Common myeloid progenitor, CD34-positive (primary cell): ENCODE measurements around the gene GTSF1L.

Experiments
- CTCF ChIA-PET: fragments of 350-600 bp; sonication (Branson Sonifier 250); formaldehyde crosslinking; loops from one replicate; lab custom pipeline; 2021; ENCODE audit warnings: antibody characterized with exemption; lab: Charles Lee
- POLR2A ChIA-PET: fragments of 350-600 bp; sonication (Branson Sonifier 250); formaldehyde crosslinking; loops from one replicate; lab custom pipeline; 2021; ENCODE audit warnings: antibody characterized with exemption; lab: Charles Lee
- DNase-seq, 3 donors: peaks; one replicate each; pipeline versions ENCODE4 v3.0.0 to v3.0.0-alpha.2; 2013
- H3K27ac ChIP-seq, 2 experiments: 1 replicate in 1 of 2; 2 replicates in 1 of 2; pipeline ENCODE4 v1.7.0; 2013; ENCODE audit warnings: inconsistent platforms in 2 of 2, low read length in 2 of 2, mild to moderate bottlenecking in 2 of 2, low read depth in 1 of 2, moderate library complexity in 1 of 2; ENCODE audit not compliant: severe bottlenecking in 2 of 2, insufficient read depth in 1 of 2, poor library complexity in 1 of 2
- H3K27me3 ChIP-seq, 5 experiments: replicated peaks in 2 of 5; 1 replicate in 3 of 5; 2 replicates in 2 of 5; pipeline versions ENCODE4 v1.6.1 to v1.7.0; 2013; ENCODE audit warnings: low read length in 4 of 5, mild to moderate bottlenecking in 2 of 5, moderate library complexity in 2 of 5, inconsistent platforms in 1 of 5; ENCODE audit not compliant: insufficient read depth in 5 of 5, control insufficient read depth in 4 of 5
- H3K36me3 ChIP-seq, 4 experiments: 1 replicate in 2 of 4; 2 replicates in 2 of 4; pipeline versions ENCODE4 v1.6.1 to v1.7.0; 2013; ENCODE audit warnings: low read length in 3 of 4, control low read depth in 1 of 4, mild to moderate bottlenecking in 1 of 4; ENCODE audit not compliant: control insufficient read depth in 4 of 4, insufficient read depth in 4 of 4
- H3K4me1 ChIP-seq, 4 experiments: 1 replicate in 3 of 4; 2 replicates in 1 of 4; pipeline versions ENCODE4 v1.6.1 to v1.7.1; 2013; ENCODE audit warnings: low read length in 3 of 4, mild to moderate bottlenecking in 3 of 4, control low read depth in 1 of 4, inconsistent platforms in 1 of 4, moderate library complexity in 1 of 4; ENCODE audit not compliant: control insufficient read depth in 4 of 4, insufficient read depth in 4 of 4; ENCODE audit errors: control extremely low read depth in 1 of 4
- H3K4me3 ChIP-seq, 7 experiments: 1 replicate in 4 of 7; 2 replicates in 3 of 7; pipeline versions ENCODE4 v1.5.1 to v1.7.0; 2013; ENCODE audit warnings: mild to moderate bottlenecking in 7 of 7, low read length in 6 of 7, moderate library complexity in 6 of 7, inconsistent platforms in 2 of 7, low read depth in 2 of 7, control low read depth in 1 of 7; ENCODE audit not compliant: insufficient read depth in 4 of 7, control insufficient read depth in 1 of 7; ENCODE audit errors: extremely low read depth in 1 of 7
- H3K9me3 ChIP-seq, 5 experiments: 1 replicate in 4 of 5; 2 replicates in 1 of 5; pipeline versions ENCODE4 v1.6.1 to v1.7.1; 2013; ENCODE audit warnings: low read length in 4 of 5, mild to moderate bottlenecking in 2 of 5, inconsistent platforms in 1 of 5, low read depth in 1 of 5, moderate library complexity in 1 of 5; ENCODE audit not compliant: control insufficient read depth in 4 of 5, insufficient read depth in 2 of 5; ENCODE audit errors: control extremely low read depth in 1 of 5
- WGBS: methylation state at CpG from one replicate; pipeline ENCODE4 v1.1.5; 2013; ENCODE audit not compliant: insufficient coverage; 5-methylcytosine and 5-hydroxymethylcytosine counted together

GTSF1L gene

DNA sequence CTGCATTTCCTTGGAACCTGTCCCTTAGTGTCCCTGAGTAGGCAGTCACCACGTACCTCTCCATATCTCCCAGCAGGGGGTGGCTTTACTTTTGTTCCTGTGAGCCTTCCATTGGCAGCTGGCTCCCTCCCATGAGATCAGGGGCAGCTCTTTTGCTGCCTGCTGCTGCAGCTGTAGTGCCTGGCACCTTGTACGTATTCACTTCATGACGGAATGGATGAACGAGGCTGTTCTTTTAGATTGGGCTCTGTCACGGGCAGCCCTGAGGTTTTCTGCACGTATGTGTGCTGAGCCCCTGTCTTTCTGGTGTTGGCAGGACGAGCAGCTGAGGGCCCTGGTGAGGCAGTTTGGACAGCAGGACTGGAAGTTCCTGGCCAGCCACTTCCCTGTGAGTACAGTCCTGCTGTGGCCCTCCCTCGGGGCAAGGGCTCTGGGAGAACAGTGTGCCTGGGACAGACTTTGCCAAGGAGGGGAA lies 45.3 kb downstream of the GTSF1L start:
- Histone ChIP-seq H3K27me3 (no peaks in the 10 kb centered on the region), H3K4me3 (no peak overlapping the region), H3K36me3 (peaks cover 0 to 33% (median 4%) of the 10 kb centered on the region in 4 experiments), H3K9me3 (no peaks in the 10 kb centered on the region), H3K4me1 (peaks cover 0 to 4% (median 0%) of the 10 kb centered on the region in 4 experiments), H3K27ac (peak overlapping the region in 1 of 2 experiments; percentile 43)
- ChIA-PET CTCF (interaction anchor here (1.0 kb wide), 1 partner anchor 10 kb away, joined by 3 read pairs; no protein-coding TSS in a partner anchor), POLR2A (no interaction called here)
- 89% methylated on average over 8 of the region's 8 CpGs for WGBS
- DNase-seq = peak in 2 of 3 donors; percentile 15 to 32

DNA sequence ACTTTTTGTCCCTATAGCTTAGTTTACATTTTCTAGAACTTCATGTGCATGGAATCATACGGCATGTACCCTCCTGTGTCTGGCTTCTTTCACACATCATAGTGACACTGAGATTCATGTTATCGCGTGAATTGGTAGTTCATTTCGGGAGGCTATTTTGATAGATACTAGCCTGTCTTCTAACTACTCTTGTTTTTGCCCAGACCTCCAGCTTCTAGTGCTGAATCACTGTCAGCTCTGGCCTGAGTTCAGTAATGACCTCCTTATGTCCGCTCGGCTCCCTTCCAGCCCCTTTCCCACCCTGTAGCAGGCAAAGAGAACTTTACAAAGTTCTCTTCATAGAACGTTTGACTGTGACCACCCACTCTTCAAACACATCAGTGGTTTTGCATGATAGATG lies 45.8 kb downstream of the GTSF1L start:
- ChIA-PET POLR2A (no interaction called here), CTCF (interaction anchor here (1.0 kb wide), 1 partner anchor 11 kb away, joined by 3 read pairs; no protein-coding TSS in a partner anchor)
- no peaks in the 10 kb centered on the region for H3K27me3 ChIP-seq
- peaks cover 0 to 31% (median 4%) of the 10 kb centered on the region in 4 experiments for H3K36me3 ChIP-seq
- no peaks in the 10 kb centered on the region for H3K9me3 ChIP-seq
- DNase-seq = no peak
- WGBS = 100% methylated on average over 4 of the region's 7 CpGs
- H3K4me3 ChIP-seq = no peak overlapping the region
- H3K4me1 ChIP-seq = peaks cover 0 to 4% (median 0%) of the 10 kb centered on the region in 4 experiments
- no peak overlapping the region for H3K27ac ChIP-seq

DNA sequence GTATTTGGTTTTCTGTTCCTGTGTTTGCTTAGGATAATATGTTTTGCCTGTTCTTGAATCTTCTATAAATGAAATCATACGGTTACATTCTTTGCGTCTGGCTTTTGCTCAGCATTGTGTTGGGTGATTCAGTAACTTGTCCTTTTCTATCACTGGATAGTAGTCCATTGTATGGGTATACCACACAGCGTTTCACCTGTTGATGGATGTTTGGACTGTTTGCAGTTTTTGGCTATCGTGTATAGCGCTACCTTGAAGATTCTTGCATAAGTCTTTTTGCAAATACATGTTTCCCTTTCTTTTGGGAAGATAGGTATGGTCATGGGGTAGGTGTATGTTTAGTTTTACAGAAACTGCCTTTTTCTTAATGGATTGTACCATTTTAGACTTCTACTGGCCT lies 50.4 kb downstream of the GTSF1L start:
- POLR2A ChIA-PET = no interaction called here
- DNase-seq = no peak
- Histone ChIP-seq H3K27me3 (no peaks in the 10 kb centered on the region), H3K36me3 (peaks cover 0 to 29% (median 4%) of the 10 kb centered on the region in 4 experiments), H3K4me3 (no peak overlapping the region), H3K9me3 (no peaks in the 10 kb centered on the region), H3K4me1 (no peaks in the 10 kb centered on the region), H3K27ac (no peak overlapping the region)
- 96% methylated on average over 4 of the region's 5 CpGs for WGBS
- CTCF ChIA-PET = no interaction called here
